GM21447 (cell line): ENCODE results near the gene CAPN7.

ENCODE experiments used
- ATAC-seq: cut with Tn5 transposase; IDR thresholded peaks from one replicate; pipeline ENCODE4 v1.9.1; 2021; ENCODE audit not compliant: unreplicated experiment

CAPN7 gene

GRCh38 chr3:15243822-15244482, 37.9 kb downstream of the CAPN7 start:
- no peak for ATAC-seq

GRCh38 chr3:15246186-15246585, 40.1 kb downstream of the CAPN7 start:
- no peak for ATAC-seq

GRCh38 chr3:15253023-15253697, 47.1 kb downstream of the CAPN7 start:
- no peak for ATAC-seq

GRCh38 chr3:15255215-15255614, 49.2 kb downstream of the CAPN7 start:
- no peak for ATAC-seq

- ATAC-seq, result no peak
These were observed 50.9 kb downstream of the CAPN7 start for GRCh38 chr3:15256861-15257341.

GRCh38 chr3:15258720-15259119, 52.7 kb downstream of the CAPN7 start:
- ATAC-seq, result no peak

GRCh38 chr3:15260531-15260930, 54.5 kb downstream of the CAPN7 start:
- no peak for ATAC-seq

GRCh38 chr3:15261274-15261673, 55.2 kb downstream of the CAPN7 start:
- ATAC-seq, result no peak

GRCh38 chr3:15262021-15262420, 56.0 kb downstream of the CAPN7 start:
- no peak for ATAC-seq

- ATAC-seq, result no peak
These were observed 57.1 kb downstream of the CAPN7 start for GRCh38 chr3:15263120-15263519.

- ATAC-seq, result no peak
These were observed 57.9 kb downstream of the CAPN7 start for GRCh38 chr3:15263926-15264325.

- ATAC-seq, result no peak
These were observed 58.4 kb downstream of the CAPN7 start for GRCh38 chr3:15264486-15264885.

GRCh38 chr3:15265655-15266509, 59.8 kb downstream of the CAPN7 start:
- no peak for ATAC-seq

- ATAC-seq, result no peak
These were observed 60.7 kb downstream of the CAPN7 start for GRCh38 chr3:15266510-15267376.

- no peak for ATAC-seq
These were observed 61.5 kb downstream of the CAPN7 start for GRCh38 chr3:15267502-15267901.

GRCh38 chr3:15268033-15268631, 62.1 kb downstream of the CAPN7 start:
- ATAC-seq, result peak; percentile 36

- peak; percentile 60 for ATAC-seq
These were observed 63.3 kb downstream of the CAPN7 start for GRCh38 chr3:15269091-15269989.

- no peak for ATAC-seq
These were observed 65.0 kb downstream of the CAPN7 start for GRCh38 chr3:15271030-15271429.

GRCh38 chr3:15271785-15272381, 65.8 kb downstream of the CAPN7 start:
- ATAC-seq, result peak; percentile 63
